SJSA1 (cell line): ENCODE measurements around the gene CTAGE8. TPM values are rescaled to one million over a fixed set of nuclear protein-coding genes. Genes with fewer than 3 reads are reported as not detected.
"Not testable (repeated sequence)": the region's sequence is repeated elsewhere in the genome, so short reads cannot be mapped to it uniquely, and the experiment has no call there.

Experiments
- DNase-seq, 2 experiments: peaks; one replicate each; pipeline ENCODE4 v3.0.0-alpha.2; 2015 to 2020; ENCODE audit warnings: low spot score in 2 of 2, low read depth in 1 of 2
- H3K27ac ChIP-seq: fragments of 250-450 bp; sonication (Bioruptor Pico); 2 replicates; pipeline ENCODE4 v1.5.1; 2020; ENCODE audit warnings: mild to moderate bottlenecking, moderate library complexity
- H3K27me3 ChIP-seq: fragments of 250-450 bp; sonication (Bioruptor Pico); replicated peaks from 2 replicates; pipeline ENCODE4 v1.5.1; 2020; ENCODE audit warnings: mild to moderate bottlenecking, moderate library complexity
- H3K36me3 ChIP-seq: fragments of 250-450 bp; sonication (Bioruptor Pico); 2 replicates; pipeline ENCODE4 v1.5.1; 2020; ENCODE audit warnings: mild to moderate bottlenecking
- H3K4me1 ChIP-seq: fragments of 250-450 bp; sonication (Bioruptor Pico); replicated peaks from 2 replicates; pipeline ENCODE4 v1.6.1; 2021; ENCODE audit warnings: mild to moderate bottlenecking
- H3K4me3 ChIP-seq: fragments of 250-450 bp; sonication (Bioruptor Pico); 2 replicates; pipeline ENCODE4 v1.5.1; 2020; ENCODE audit warnings: mild to moderate bottlenecking
- H3K9me3 ChIP-seq: fragments of 250-450 bp; sonication (Bioruptor Pico); replicated peaks from 2 replicates; pipeline ENCODE4 v1.5.1; 2020; ENCODE audit warnings: mild to moderate bottlenecking
- total RNA-seq: library from RNA; depleted of rRNA; stranded (reverse); fragments of >200 nt; shearing (Covaris generic); gene quantifications from 2 replicates; pipeline ENCODE4 v1.2.3, GENCODE V29; 2014; rRNA removed

Gene CTAGE8
- total RNA-seq, 1 experiment from 2014 or later = not detected

DNA sequence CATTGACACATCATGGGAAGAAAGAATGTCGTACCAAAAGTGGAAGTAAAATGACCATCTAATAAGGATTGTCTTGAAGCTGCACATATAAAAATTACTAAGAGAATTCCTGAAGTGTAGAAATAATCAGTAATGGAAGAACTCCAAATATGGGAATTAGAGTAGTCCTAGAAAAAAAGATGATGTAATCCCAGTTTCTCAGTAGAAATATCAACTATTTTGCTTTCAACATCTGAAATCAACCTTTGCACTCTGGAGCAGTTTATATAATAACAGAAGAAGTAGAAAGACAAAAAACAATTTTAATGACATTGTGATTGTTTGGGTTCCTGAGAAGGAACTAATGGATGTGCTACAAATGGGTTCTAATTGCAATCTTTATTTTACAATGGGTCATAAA is 36.0 kb downstream of the CTAGE8 start:
- not testable (repeated sequence) for H3K4me3 ChIP-seq, H3K4me1 ChIP-seq, H3K9me3 ChIP-seq, H3K27ac ChIP-seq, H3K27me3 ChIP-seq, H3K36me3 ChIP-seq, DNase-seq

DNA sequence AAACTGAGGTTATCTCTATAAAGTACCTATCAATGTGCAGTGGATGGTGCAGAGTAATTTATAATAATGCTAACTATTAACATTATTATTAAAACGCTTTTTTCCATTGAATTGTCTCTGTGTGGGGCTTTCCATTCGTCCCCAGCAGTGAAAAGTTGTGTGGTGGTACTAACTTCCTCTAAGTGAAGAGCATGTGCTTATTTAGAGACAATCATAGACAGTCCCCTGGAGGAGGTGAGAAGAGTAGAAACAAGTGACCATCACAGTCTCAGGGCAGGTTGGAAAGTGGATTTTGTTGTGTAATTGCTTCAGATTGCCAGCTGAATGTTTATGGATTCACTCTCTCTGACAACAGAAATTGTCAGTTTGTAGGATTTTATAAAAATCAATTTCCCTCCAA is 38.1 kb downstream of the CTAGE8 start:
- DNase-seq, H3K9me3 ChIP-seq, H3K4me3 ChIP-seq, H3K27ac ChIP-seq, H3K4me1 ChIP-seq, H3K27me3 ChIP-seq, H3K36me3 ChIP-seq: not testable (repeated sequence)

DNA sequence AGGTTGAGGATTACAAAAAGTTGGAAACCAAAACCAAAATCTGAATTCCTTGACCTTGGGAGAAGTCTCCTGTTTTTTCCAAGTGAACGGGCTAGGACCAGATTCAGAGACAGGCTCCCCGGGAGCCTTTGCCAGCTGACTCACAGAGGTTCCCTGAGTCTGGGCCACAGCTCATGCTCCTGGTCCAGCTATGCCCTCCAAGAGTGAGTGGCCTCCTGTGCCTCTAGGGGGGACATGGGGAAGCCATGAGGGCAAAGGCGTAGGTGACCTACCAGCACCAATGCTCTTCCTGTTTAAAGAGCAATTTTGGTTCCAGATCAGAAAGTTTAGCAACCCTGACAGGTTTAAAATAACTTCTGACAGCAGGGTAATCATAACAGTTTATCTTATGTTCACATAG is 40.3 kb downstream of the CTAGE8 start:
- H3K9me3 ChIP-seq, H3K27ac ChIP-seq, H3K36me3 ChIP-seq, H3K4me1 ChIP-seq, DNase-seq, H3K4me3 ChIP-seq, H3K27me3 ChIP-seq: not testable (repeated sequence)

DNA sequence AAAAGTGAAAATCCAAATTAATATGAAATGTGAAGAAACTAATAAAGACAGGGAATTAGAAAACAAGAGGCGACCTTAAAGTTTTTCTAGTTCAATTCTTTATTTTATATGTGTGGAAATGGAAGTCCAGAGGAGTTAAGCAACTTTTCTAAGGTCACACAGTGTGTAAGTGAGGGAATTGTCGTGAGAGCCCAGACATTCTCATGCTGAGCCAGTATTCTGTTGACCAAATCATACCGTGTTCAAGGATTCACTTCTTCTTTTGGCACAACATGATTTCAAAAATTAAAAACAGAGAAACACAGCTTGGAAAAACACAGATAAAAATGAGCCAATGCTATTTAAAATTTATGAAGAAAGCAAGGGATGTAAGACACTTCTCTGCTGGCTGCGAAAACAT is 42.2 kb downstream of the CTAGE8 start:
- not testable (repeated sequence) for H3K36me3 ChIP-seq, H3K27me3 ChIP-seq, H3K4me3 ChIP-seq, H3K27ac ChIP-seq, DNase-seq, H3K4me1 ChIP-seq, H3K9me3 ChIP-seq

GRCh38 chr7:144223675-144224074 is 45.4 kb downstream of the CTAGE8 start:
- not testable (repeated sequence) for H3K36me3 ChIP-seq, H3K27me3 ChIP-seq, H3K4me3 ChIP-seq, H3K9me3 ChIP-seq, H3K4me1 ChIP-seq, H3K27ac ChIP-seq, DNase-seq

- DNase-seq, H3K36me3 ChIP-seq, H3K4me3 ChIP-seq, H3K27ac ChIP-seq, H3K27me3 ChIP-seq, H3K9me3 ChIP-seq, H3K4me1 ChIP-seq: not testable (repeated sequence)
Observed at GRCh38 chr7:144220531-144220930, 48.6 kb downstream of the CTAGE8 start.

- H3K4me3 ChIP-seq, H3K4me1 ChIP-seq, H3K36me3 ChIP-seq, H3K9me3 ChIP-seq, DNase-seq, H3K27ac ChIP-seq, H3K27me3 ChIP-seq: not testable (repeated sequence)
Observed at GRCh38 chr7:144219149-144219548, 49.9 kb downstream of the CTAGE8 start.

DNA sequence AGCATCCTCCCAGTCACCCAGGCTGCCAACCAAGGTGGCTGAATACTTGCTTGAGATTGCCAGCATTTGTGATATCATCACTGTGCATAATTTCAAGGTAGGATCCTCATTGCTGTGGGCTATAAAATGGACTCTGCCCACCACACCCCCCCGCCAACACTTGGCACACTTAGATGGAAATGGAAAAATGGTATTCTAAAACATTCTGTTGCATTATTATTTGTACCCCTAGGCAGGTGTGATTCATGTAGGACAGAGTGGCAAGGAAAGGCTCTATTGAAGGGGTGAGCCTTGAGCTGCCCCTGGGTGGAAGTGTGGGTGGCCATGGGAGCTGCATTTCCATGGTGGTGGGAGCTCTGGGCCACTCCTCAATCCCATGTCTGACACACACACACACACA is 50.5 kb downstream of the CTAGE8 start:
- H3K36me3 ChIP-seq = not testable (repeated sequence)

GRCh38 chr7:144217200-144217599 is 51.9 kb downstream of the CTAGE8 start:
- not testable (repeated sequence) for H3K27ac ChIP-seq, H3K9me3 ChIP-seq, H3K36me3 ChIP-seq, DNase-seq, H3K4me3 ChIP-seq, H3K27me3 ChIP-seq, H3K4me1 ChIP-seq

More for the DNA sequence above, 50.5 kb downstream of the CTAGE8 start:
- not testable (repeated sequence) for H3K4me1 ChIP-seq, DNase-seq, H3K27me3 ChIP-seq, H3K9me3 ChIP-seq, H3K27ac ChIP-seq, H3K4me3 ChIP-seq

Other genes starting within 250 kb of the CTAGE8 start
- not detected in 2 replicates for gene OR2A5, start 220.3 kb downstream of the CTAGE8 start, total RNA-seq
- gene OR2A25, start 199.5 kb downstream of the CTAGE8 start, total RNA-seq = not detected in 2 replicates
- gene OR2A12, start 183.0 kb downstream of the CTAGE8 start, total RNA-seq = not detected in 2 replicates
- not detected in 2 replicates for gene OR2A2, start 159.7 kb downstream of the CTAGE8 start, total RNA-seq
- not detected in 2 replicates for gene OR2A14, start 146.1 kb downstream of the CTAGE8 start, total RNA-seq
- gene CTAGE4, start 85.8 kb downstream of the CTAGE8 start, total RNA-seq = not detected in 2 replicates
- gene ARHGEF35, start 73.5 kb downstream of the CTAGE8 start, total RNA-seq = 0.53 TPM in 1 of 2 replicates, not detected in the other
- gene OR2A42, start 29.7 kb downstream of the CTAGE8 start, total RNA-seq = not detected in 2 replicates
- gene OR2A7, start 4.5 kb downstream of the CTAGE8 start, total RNA-seq = not detected in 2 replicates
- gene OR2A1, start 43.1 kb upstream of the CTAGE8 start, total RNA-seq = not detected in 2 replicates
- 0.13 and 0.29 TPM in 2 replicates for gene ARHGEF5, start 86.1 kb upstream of the CTAGE8 start, total RNA-seq
- gene NOBOX, start 134.4 kb upstream of the CTAGE8 start, total RNA-seq = not detected in 2 replicates